Neural cell (in vitro differentiated cells): ENCODE results near the gene MED12. TPM values are rescaled to one million over a fixed set of nuclear protein-coding genes. Genes with fewer than 3 reads are reported as not detected.

Experiments
- H2AFZ ChIP-seq: fragments of 200-600, 300-800 bp; sonication (generic), shearing (Covaris generic); 2 replicates; pipeline ENCODE4 v1.6.0; 2014; ENCODE audit warnings: low read depth, mild to moderate bottlenecking, antibody characterized with exemption, low read length, moderate library complexity
- H3F3A ChIP-seq: fragments of 200-600 bp; shearing (Covaris generic); 2 replicates; pipeline ENCODE4 v1.6.1; 2016; ENCODE audit warnings: mild to moderate bottlenecking, moderate library complexity, mixed read lengths, antibody characterized with exemption, low read length; ENCODE audit not compliant: insufficient read depth, poor library complexity, severe bottlenecking
- H3K27ac ChIP-seq: fragments of 200-600, 300-800 bp; sonication (generic), shearing (Covaris generic); 2 replicates; pipeline ENCODE4 v1.5.1; 2014; ENCODE audit warnings: mild to moderate bottlenecking, low read length, moderate library complexity
- H3K27me3 ChIP-seq: fragments of 300-800, 200-600 bp; sonication (generic), shearing (Covaris generic); 2 replicates; pipeline ENCODE4 v1.6.0; 2014; ENCODE audit warnings: mild to moderate bottlenecking, low read depth, low read length, moderate library complexity; ENCODE audit not compliant: insufficient read depth
- H3K36me3 ChIP-seq: fragments of 300-800, 200-600 bp; sonication (generic), shearing (Covaris generic); 2 replicates; pipeline ENCODE4 v1.5.1; 2014; ENCODE audit warnings: mild to moderate bottlenecking, antibody characterized with exemption, low read length, moderate library complexity; ENCODE audit not compliant: insufficient read depth
- H3K4me2 ChIP-seq: fragments of 300-800, 200-600 bp; sonication (generic), shearing (Covaris generic); 2 replicates; pipeline ENCODE4 v1.6.0; 2014; ENCODE audit warnings: mild to moderate bottlenecking, low read length
- H3K4me3 ChIP-seq: fragments of 300-800, 200-600 bp; sonication (generic), shearing (Covaris generic); 2 replicates; pipeline ENCODE4 v1.5.1; 2014; ENCODE audit warnings: mild to moderate bottlenecking, low read length, moderate library complexity
- H3K79me2 ChIP-seq: fragments of 200-600 bp; shearing (Covaris generic); replicated peaks from 2 replicates; pipeline ENCODE4 v1.6.0; 2014; ENCODE audit warnings: mild to moderate bottlenecking, low read length, moderate library complexity; ENCODE audit not compliant: insufficient read depth
- H3K9ac ChIP-seq: fragments of 300-800, 200-600 bp; sonication (generic), shearing (Covaris generic); 2 replicates; pipeline ENCODE4 v1.6.1; 2016; ENCODE audit warnings: mild to moderate bottlenecking, low read length, mixed read lengths
- H3K9me2 ChIP-seq: fragments of 200-600 bp; shearing (Covaris generic); 2 replicates; pipeline ENCODE4 v1.6.1; 2016; ENCODE audit warnings: mild to moderate bottlenecking, low read length, mixed read lengths; ENCODE audit not compliant: insufficient read depth
- H3K9me3 ChIP-seq: fragments of 200-600, 300-800 bp; sonication (generic), shearing (Covaris generic); 2 replicates; pipeline ENCODE4 v1.6.1; 2016; ENCODE audit warnings: mild to moderate bottlenecking, mixed run types, low read length, moderate library complexity, mixed read lengths
- H4K20me1 ChIP-seq: fragments of 200-600 bp; shearing (Covaris generic); 2 replicates; pipeline ENCODE4 v1.6.1; 2016; ENCODE audit warnings: mild to moderate bottlenecking, mixed run types; ENCODE audit not compliant: insufficient read depth
- EP300 ChIP-seq: fragments of 450-650 bp; conservative IDR thresholded peaks from 2 replicates; pipeline ENCODE4 v1.6.1; 2014; ENCODE audit warnings: antibody characterized with exemption, mild to moderate bottlenecking, moderate library complexity; ENCODE audit not compliant: poor library complexity, severe bottlenecking
- EZH2 ChIP-seq: fragments of 200-600, 300-800 bp; shearing (Covaris generic), sonication (generic); IDR thresholded peaks from 2 replicates; pipeline ENCODE4 v1.6.1; 2014; ENCODE audit warnings: antibody characterized with exemption, low read length, borderline replicate concordance, mild to moderate bottlenecking; ENCODE audit not compliant: insufficient read depth, poor library complexity, severe bottlenecking
- MXI1 ChIP-seq: fragments of 450-650 bp; conservative IDR thresholded peaks from 2 replicates; pipeline ENCODE4 v1.6.1; 2014; ENCODE audit warnings: antibody characterized with exemption, mild to moderate bottlenecking; ENCODE audit not compliant: poor library complexity, severe bottlenecking
- POLR2AphosphoS5 ChIP-seq: IDR thresholded peaks from 2 replicates; pipeline ENCODE4 v1.6.1; 2012
- RAD21 ChIP-seq: fragments of 450-650 bp; conservative IDR thresholded peaks from 2 replicates; pipeline ENCODE4 v1.6.1; 2014; ENCODE audit warnings: antibody characterized with exemption, mild to moderate bottlenecking, moderate library complexity
- SMC3 ChIP-seq: fragments of 450-650 bp; conservative IDR thresholded peaks from 2 replicates; pipeline ENCODE4 v1.6.1; 2014; ENCODE audit warnings: antibody characterized with exemption, mild to moderate bottlenecking, moderate library complexity; ENCODE audit not compliant: poor library complexity
- TAF1 ChIP-seq: IDR thresholded peaks from 2 replicates; pipeline ENCODE4 v1.6.1; 2012; ENCODE audit warnings: low read depth
- polyA plus RNA-seq: library from polyadenylated mRNA; depleted of rRNA; stranded (reverse); fragments of >200 nt; gene quantifications from 2 replicates; pipeline ENCODE4 v1.2.3, GENCODE V29; 2014
- TF ChIP-seq, protein P1 (sequence below): fragments of 450-650 bp; IDR thresholded peaks from 2 replicates; pipeline ENCODE4 v1.5.1; 2014; ENCODE audit warnings: antibody characterized with exemption, mild to moderate bottlenecking, moderate library complexity; ENCODE audit not compliant: poor library complexity, severe bottlenecking
- TF ChIP-seq, protein P2 (sequence below): IDR thresholded peaks from 2 replicates; pipeline ENCODE4 v1.6.1; 2012; ENCODE audit warnings: borderline replicate concordance

Gene MED12
- polyA plus RNA-seq, 1 donor from 2014 or later: 5.6 TPM

DNA sequence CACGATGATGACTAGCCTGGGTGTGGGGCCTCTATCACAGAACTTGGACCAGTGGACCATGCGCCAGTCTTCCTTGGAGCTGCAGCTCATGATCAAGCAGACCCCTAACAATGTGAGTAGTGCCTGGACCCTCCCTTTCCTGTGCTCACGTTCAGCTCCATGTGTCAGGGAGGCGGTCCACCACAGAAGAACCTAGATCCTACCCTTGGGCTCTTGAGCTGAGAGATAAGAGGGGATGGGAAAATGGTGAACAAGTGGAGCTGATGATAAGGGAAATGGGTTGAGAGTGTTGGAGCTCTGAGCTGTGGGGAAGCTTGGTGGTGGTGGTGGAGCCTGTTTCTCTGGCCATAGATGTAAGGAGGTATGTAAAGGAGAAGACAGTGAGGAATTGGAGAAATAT lies 13.1 kb downstream of the MED12 start:
- Histone ChIP-seq H3K9me2 (no peaks in the 10 kb centered on the region), H3K4me3 (no peak overlapping the region), H2AFZ (no peak overlapping the region), H3K27me3 (no peaks in the 10 kb centered on the region), H3K79me2 (no peaks in the 10 kb centered on the region), H3K4me2 (no peak overlapping the region), H3K27ac (no peak overlapping the region), H4K20me1 (no peaks in the 10 kb centered on the region), H3K9ac (no peak overlapping the region), H3K36me3 (no peaks in the 10 kb centered on the region), H3K9me3 (no peaks in the 10 kb centered on the region), H3F3A (no peaks in the 10 kb centered on the region)
- TF ChIP-seq, protein P1, sequence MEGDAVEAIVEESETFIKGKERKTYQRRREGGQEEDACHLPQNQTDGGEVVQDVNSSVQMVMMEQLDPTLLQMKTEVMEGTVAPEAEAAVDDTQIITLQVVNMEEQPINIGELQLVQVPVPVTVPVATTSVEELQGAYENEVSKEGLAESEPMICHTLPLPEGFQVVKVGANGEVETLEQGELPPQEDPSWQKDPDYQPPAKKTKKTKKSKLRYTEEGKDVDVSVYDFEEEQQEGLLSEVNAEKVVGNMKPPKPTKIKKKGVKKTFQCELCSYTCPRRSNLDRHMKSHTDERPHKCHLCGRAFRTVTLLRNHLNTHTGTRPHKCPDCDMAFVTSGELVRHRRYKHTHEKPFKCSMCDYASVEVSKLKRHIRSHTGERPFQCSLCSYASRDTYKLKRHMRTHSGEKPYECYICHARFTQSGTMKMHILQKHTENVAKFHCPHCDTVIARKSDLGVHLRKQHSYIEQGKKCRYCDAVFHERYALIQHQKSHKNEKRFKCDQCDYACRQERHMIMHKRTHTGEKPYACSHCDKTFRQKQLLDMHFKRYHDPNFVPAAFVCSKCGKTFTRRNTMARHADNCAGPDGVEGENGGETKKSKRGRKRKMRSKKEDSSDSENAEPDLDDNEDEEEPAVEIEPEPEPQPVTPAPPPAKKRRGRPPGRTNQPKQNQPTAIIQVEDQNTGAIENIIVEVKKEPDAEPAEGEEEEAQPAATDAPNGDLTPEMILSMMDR: no peak
- TF ChIP-seq EZH2 (no peak), SMC3 (no peak), RAD21 (no peak), MXI1 (no peak), POLR2AphosphoS5 (no peak), TAF1 (no peak)
- TF ChIP-seq, protein P2, sequence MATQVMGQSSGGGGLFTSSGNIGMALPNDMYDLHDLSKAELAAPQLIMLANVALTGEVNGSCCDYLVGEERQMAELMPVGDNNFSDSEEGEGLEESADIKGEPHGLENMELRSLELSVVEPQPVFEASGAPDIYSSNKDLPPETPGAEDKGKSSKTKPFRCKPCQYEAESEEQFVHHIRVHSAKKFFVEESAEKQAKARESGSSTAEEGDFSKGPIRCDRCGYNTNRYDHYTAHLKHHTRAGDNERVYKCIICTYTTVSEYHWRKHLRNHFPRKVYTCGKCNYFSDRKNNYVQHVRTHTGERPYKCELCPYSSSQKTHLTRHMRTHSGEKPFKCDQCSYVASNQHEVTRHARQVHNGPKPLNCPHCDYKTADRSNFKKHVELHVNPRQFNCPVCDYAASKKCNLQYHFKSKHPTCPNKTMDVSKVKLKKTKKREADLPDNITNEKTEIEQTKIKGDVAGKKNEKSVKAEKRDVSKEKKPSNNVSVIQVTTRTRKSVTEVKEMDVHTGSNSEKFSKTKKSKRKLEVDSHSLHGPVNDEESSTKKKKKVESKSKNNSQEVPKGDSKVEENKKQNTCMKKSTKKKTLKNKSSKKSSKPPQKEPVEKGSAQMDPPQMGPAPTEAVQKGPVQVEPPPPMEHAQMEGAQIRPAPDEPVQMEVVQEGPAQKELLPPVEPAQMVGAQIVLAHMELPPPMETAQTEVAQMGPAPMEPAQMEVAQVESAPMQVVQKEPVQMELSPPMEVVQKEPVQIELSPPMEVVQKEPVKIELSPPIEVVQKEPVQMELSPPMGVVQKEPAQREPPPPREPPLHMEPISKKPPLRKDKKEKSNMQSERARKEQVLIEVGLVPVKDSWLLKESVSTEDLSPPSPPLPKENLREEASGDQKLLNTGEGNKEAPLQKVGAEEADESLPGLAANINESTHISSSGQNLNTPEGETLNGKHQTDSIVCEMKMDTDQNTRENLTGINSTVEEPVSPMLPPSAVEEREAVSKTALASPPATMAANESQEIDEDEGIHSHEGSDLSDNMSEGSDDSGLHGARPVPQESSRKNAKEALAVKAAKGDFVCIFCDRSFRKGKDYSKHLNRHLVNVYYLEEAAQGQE: no peak

DNA sequence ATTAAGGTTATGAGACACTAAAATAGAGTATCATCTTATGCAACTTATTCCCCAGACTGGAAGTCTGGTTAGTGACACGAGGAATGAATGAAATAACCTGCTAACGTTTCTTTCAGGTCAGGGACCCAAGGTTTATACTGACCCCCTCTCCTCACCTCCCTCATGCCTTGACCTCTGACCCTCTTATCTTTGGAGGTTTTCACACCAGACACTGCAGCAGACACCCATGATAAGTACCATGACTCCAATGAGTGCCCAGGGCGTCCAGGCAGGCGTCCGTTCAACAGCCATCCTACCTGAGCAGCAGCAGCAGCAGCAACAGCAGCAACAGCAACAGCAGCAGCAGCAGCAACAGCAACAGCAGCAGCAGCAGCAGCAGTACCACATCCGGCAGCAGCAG lies 22.0 kb downstream of the MED12 start:
- TF ChIP-seq SMC3 (no peak), EP300 (no peak), EZH2 (no peak), MXI1 (no peak), TAF1 (no peak), RAD21 (no peak), POLR2AphosphoS5 (no peak)
- TF ChIP-seq, protein P1: no peak
- Histone ChIP-seq H3K4me2 (no peak overlapping the region), H3K4me3 (no peak overlapping the region), H3K79me2 (peaks cover 11% of the 10 kb centered on the region), H3K27me3 (no peaks in the 10 kb centered on the region), H2AFZ (no peak overlapping the region), H4K20me1 (no peaks in the 10 kb centered on the region), H3K9ac (no peak overlapping the region), H3K9me2 (no peaks in the 10 kb centered on the region), H3K27ac (no peak overlapping the region), H3F3A (no peaks in the 10 kb centered on the region), H3K36me3 (no peaks in the 10 kb centered on the region), H3K9me3 (no peaks in the 10 kb centered on the region)
